ENCODE measurements around the gene S100A16.

The S100A16 gene

DNA sequence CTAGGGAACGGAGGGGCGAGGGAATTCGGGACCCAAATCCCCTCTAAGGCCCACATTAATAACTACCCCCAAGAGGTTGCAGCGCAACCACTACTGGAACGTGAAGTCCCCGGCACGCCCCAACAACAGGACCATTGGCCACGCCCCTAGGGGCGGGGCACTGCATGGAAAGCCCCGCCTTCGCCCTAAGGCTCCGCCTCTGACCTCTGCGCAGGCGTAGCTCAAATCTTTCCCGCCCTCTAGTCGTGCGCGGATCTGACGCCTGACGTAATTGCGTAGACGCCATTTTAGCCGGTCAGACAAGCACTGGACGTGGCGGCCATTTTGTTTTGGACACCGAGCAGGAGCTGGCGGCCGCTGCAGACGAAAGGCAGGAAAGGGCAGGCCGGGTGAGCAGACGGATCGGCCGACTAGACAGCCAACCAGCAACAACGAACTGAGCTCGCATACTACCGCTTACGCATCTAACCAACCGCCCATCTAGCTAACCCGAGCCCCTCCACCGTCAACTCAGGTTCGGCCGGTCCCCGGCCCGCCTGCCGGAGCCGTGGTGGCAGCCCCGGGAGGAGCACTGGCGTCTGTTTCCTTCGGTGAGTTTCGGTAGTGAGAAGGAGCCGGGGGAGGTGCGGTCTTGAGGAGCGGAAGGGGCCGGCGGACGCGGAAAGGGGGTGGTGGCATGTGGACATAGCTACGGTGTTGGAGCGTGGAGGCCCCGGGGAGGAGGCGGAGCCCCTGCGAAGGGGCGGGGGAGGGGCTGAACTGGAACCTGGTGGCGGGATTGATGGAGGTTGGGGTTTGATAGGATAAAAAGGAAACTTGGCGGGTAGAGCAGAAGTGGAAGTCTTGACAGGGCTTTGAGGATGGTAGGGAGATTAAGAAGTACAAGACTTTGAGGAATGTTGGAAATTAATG lies 21.1 kb upstream of the S100A16 start, which contains the start of gene CHTOP:
Gene CHTOP, plus strand, starts transcription at position 313 of the 912 bp plus-strand sequence. CDS start 2,523 bp downstream, outside the sequence.
- TF ChIP-seq, protein P1, sequence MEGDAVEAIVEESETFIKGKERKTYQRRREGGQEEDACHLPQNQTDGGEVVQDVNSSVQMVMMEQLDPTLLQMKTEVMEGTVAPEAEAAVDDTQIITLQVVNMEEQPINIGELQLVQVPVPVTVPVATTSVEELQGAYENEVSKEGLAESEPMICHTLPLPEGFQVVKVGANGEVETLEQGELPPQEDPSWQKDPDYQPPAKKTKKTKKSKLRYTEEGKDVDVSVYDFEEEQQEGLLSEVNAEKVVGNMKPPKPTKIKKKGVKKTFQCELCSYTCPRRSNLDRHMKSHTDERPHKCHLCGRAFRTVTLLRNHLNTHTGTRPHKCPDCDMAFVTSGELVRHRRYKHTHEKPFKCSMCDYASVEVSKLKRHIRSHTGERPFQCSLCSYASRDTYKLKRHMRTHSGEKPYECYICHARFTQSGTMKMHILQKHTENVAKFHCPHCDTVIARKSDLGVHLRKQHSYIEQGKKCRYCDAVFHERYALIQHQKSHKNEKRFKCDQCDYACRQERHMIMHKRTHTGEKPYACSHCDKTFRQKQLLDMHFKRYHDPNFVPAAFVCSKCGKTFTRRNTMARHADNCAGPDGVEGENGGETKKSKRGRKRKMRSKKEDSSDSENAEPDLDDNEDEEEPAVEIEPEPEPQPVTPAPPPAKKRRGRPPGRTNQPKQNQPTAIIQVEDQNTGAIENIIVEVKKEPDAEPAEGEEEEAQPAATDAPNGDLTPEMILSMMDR (IDR thresholded peaks at IDR 0.05), result no peak

DNA sequence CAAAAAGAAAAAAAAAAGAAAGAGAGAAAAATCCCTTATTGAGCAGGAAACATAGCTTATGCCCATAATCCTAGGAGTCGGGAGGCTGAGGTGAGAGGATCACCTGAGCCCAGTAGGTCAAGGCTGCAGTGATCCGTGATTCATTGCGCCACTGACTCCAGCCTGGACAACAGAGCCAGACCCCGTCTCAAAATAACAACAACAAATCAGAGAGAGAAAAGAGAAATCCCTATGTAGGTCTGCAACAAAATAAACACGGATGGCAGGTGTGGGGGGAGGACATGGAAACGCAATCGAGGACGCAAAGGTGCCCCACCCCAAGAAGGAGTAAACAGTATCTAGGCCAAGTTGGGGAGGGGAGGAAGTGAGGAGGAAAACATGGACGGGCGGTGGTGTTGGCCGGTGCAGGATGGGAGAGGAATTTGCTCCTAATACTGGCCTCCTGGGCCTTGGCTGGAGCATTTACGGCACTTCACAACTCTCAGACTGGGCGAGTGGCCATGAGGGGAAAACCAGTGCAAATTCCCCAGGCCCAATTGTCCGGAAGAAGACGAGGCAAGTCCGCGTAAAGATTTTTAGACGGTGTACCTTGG lies 20.3 kb upstream of the S100A16 start:
- TF ChIP-seq, protein P1 (IDR thresholded peaks at IDR 0.05), result no peak

DNA sequence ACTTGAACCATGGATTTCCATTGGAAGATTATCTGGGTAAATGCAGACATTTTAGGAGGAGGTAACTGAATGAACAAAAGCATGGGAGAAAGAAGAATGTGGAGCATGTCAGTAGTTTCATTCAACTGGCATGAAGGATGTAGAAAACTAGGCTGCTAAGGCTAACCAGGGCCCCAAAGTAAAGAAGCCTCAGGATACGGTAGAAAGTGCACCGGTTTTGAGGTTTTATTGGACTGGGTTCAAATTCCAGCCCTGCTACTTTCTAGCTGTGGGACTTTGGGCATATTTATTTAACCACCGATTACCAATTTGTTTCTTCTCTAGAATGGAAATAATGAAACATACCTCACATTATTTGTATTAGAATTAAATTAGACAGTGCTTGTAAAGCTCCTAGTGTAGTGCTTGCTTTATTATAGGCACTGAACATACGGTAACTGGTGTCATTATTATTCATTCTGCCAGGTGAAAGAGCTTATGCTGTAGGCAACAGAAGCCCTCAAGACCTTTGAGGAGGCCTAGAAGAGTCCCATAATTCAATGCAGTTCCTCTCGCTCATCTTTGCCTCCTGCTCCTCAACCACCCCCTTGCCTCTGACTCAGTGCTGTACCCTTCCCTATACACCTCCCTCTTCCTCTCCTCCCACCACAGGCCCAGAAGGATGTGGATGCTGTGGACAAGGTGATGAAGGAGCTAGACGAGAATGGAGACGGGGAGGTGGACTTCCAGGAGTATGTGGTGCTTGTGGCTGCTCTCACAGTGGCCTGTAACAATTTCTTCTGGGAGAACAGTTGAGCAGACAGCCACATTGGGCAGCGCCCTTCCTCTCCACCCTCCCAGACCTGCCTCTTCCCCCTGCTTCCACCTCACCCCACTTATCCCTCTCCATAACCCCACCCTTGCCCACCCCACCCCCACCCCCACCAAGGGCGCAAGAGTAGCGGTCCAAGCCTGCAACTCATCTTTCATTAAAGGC lies 18.4 kb upstream of the S100A16 start:
- TF ChIP-seq, protein P1 (IDR thresholded peaks at IDR 0.05), result no peak

DNA sequence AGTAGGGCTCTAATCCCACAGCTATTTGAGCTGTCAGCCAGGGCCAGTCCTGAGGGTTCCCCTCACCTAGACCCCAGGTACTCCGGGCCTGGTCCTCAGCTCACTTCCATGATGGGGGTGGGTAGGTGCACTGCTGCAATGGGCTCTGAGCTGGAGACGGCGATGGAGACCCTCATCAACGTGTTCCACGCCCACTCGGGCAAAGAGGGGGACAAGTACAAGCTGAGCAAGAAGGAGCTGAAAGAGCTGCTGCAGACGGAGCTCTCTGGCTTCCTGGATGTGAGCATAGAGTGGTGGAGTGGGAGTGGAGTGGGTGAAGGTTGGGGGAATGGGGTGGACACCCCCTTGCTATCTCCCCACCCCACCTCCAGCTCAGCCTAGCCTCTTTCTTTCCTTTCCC lies 17.4 kb upstream of the S100A16 start:
- TF ChIP-seq, protein P1 (IDR thresholded peaks at IDR 0.05), result no peak

DNA sequence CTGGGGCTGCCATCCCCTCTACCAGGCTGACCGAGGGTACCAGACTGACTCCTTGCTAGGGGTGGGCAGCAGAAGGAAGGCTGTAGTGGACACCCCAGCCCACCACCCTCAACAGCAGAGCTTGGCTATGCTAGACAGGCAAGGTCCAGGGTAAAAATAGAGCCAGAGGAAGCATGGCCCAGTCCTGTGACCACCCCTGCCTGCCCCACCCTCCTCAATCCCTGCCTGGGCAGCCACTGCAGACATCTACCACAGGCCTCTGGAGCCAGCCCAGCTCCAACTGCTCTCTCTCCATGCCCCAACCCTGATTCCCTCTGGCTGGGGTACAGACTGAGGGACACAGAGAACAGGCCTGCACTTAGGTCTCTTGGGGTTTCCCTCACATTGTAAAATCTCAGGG lies 17.0 kb upstream of the S100A16 start:
- TF ChIP-seq, protein P1 (IDR thresholded peaks at IDR 0.05), result no peak

DNA sequence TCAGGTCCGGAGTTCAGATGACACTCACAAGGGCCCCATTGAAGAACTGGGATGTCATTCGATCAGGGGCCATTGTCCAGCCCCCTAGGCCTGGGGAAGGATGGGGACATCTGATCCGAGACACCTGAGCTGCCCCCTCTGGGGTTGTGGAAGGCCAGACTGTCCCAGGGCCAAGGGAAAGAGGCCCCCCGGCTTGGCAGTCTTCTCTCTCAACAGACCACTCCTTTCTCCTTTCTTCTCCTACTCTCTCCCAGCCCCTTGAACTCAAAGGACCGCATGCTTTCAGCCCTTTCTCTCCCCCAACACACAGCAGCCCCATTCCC lies 16.4 kb upstream of the S100A16 start:
- TF ChIP-seq, protein P1 (IDR thresholded peaks at IDR 0.05), result no peak
